ENCODE results near the gene OR10G3.

DNA sequence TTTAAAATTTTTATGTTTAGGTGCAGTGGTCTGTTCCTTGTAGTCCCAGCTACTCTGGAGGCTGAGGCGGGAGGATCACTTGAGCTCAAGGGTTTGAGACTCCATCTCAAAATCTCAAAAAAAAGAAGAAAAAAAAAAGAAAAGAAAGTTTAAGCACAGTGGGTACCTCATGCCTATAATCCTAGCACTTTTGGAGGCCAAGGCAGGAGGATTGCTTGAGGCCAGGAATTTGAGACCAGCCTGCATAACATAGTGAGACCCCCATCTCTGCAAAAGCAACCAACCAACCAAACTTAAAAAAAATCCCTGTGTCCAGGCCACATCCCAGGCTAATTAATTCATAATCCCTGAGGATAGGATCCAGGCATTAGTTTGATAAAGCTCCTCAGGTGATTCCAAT lies 50.4 kb downstream of the OR10G3 start:
- no peak for TF ChIP-seq EZH2 (IDR thresholded peaks at IDR 0.05; ENCODE audit: insufficient read depth, low read length)
- TF ChIP-seq, protein P1, sequence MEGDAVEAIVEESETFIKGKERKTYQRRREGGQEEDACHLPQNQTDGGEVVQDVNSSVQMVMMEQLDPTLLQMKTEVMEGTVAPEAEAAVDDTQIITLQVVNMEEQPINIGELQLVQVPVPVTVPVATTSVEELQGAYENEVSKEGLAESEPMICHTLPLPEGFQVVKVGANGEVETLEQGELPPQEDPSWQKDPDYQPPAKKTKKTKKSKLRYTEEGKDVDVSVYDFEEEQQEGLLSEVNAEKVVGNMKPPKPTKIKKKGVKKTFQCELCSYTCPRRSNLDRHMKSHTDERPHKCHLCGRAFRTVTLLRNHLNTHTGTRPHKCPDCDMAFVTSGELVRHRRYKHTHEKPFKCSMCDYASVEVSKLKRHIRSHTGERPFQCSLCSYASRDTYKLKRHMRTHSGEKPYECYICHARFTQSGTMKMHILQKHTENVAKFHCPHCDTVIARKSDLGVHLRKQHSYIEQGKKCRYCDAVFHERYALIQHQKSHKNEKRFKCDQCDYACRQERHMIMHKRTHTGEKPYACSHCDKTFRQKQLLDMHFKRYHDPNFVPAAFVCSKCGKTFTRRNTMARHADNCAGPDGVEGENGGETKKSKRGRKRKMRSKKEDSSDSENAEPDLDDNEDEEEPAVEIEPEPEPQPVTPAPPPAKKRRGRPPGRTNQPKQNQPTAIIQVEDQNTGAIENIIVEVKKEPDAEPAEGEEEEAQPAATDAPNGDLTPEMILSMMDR (IDR thresholded peaks at IDR 0.05; ENCODE audit: insufficient read depth, low read depth, low read length): no peak

Measured in astrocyte (in vitro differentiated cells and primary cell).